HG02870 (cell line): ENCODE data around the gene SMIM3.

Experiments used
- ATAC-seq: cut with Tn5 transposase; IDR thresholded peaks from one replicate; pipeline ENCODE4 v1.9.1; 2021; ENCODE audit warnings: mild to moderate bottlenecking, moderate library complexity; ENCODE audit not compliant: unreplicated experiment

SMIM3 gene

DNA sequence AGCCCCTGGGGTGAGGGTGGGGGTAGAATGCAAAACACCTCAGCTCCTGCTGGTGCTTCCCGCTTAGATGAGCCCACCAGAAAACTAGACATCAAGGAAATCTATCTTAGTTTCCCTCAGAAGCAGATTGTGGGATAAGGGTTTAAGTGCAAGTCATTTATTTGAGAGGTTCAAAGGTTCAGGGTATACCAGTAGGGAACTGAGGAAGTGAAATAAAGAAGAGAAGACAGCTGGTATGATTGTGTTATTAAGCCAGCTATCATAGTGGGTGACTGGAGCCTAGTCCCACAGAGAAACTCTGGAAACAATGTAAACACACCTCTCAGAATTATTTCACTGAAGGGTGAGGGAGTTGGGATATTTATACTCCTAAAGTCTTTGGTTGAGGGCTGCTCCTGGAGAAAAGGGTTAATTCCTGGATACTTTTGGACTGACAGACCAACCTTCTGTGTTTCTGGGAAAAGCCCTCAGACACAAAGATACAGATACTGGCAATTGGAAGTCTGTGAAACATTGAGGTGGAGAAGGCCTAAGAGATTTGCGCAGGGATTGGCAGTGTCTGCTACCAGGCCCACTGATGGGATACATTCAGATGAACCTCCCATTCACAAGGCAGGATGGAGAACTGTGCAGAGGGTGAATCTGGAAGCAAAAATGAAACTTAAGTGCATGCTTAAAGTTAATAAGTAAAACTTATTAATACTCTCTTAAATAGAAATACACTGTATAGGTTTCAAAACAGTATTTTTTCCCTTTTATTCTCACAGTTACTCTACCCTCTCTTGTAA is 13.4 kb upstream of the SMIM3 start:
- ATAC-seq, result no peak

GRCh38 chr5:150765799-150766169 is 12.8 kb upstream of the SMIM3 start:
- ATAC-seq, result no peak

DNA sequence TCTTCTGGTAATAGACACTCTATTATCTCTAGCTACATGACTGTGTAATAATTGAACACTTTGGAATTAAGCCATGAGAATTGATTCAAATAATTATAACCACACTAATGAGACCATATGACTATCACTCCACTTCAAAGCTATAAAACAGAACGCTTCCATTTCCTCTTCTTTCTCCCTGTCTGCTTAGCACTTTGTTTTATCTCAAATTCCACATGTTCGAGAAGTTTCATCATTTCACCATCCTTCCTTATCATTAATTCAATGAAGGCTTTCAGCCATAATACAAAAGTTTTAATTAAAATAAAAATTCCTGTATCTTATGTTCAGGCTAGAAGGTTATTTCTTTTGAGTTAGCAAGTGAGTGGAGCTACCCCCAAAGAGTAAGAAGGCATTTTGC is 12.3 kb upstream of the SMIM3 start:
- ATAC-seq, result no peak

GRCh38 chr5:150771034-150771795 is 7.3 kb upstream of the SMIM3 start:
- ATAC-seq, result no peak

DNA sequence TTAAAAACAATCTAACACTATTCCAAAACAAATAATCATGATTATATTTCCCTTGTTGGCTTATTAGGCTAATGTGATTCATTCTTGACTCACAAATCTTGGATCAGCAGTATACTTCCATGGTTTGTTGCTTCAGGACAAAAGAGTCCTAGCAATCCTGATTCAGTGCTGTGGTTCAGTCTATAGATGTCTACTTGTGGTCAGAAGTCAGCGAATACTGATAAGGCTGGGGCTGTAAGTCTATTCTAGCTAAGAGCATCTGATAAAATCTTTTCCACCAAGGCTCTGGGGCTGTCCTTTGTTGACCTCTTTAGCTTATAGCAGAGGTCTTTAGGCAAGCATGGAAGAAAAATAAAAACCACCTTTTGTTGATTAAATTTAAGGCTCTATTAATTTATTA is 4.4 kb upstream of the SMIM3 start:
- ATAC-seq, result no peak

- no peak for ATAC-seq
Observed at GRCh38 chr5:150777685-150778084, 872 bp upstream of the SMIM3 start.

DNA sequence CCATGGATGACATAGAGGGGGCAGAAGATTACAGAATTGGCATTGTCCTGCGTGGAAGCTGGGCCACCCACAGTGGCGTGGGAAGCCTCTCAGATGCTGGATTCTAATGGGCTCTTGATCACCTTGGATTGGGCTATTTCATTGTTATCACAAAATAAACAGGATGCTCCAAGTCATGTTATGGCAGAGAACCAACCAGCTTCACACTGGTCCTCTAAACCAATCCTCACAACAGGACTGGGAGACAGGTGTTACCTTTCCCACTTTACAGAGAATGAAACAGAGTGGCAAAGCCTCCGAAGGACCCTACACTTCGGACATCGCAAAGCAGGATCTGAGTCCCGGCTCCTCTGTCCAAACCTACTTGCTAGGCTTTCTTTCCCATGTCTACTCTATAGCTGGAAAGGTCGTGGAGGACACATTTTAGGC is 455 bp upstream of the SMIM3 start:
- no peak for ATAC-seq

DNA sequence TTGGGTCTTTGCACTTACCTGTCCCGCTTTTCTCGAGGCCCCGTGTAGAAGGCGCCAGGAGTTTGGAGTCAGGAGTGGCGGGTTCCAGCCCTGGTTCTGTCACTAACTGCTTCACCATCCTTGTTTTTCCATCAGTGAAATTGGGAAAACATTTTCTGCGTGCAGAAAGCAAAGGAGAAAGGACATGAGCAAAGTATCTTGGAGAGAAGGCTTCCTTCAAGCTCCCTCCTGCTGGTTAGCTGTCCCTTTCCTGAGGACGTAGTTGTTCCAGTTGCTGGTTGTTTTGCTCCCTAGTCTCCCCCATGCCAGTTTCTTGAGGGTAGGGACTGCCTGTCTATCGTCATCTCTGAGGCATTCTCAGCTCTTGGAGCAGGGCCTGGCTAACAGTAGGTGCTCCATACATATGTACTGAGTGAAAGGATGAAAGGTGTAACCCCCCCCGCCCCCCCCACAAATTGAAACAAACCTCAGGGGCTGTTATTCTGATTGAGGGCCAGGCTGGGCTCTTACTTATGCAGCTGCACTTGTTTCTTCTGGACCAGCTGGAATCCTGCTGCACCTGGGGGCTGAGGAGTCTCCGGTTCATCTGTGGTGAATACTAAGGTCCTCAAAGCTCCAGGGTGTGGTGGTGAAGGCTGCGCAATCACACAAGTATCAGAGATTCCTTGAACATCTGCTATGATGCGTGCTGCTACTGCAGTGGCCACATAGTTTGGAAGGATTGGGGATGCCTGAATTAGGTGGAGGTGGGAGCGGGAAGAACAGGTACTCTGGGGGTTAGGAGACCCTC is 1.0 kb downstream of the SMIM3 start:
- ATAC-seq, result peak; percentile 8

GRCh38 chr5:150780187-150780692 is 1.7 kb downstream of the SMIM3 start:
- ATAC-seq, result peak; percentile 62

DNA sequence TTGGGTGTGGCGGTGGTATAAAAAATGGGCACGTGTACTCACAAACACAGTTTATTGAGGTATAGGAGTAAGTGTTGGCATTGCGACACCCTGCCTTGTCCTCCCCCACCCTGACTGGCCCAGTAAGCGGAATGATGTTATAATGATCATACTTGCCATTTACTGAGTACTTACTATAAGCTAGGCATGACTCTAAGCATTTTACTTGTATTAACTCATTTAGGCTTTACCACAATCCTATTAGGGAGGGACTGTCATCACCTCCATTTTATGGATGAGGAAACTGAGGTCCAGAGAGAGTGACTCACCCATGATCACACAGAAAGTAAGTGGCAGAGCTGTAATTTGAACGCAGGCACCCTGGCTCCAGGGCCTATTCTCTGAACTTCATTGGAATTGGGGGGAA is 2.3 kb downstream of the SMIM3 start:
- no peak for ATAC-seq

DNA sequence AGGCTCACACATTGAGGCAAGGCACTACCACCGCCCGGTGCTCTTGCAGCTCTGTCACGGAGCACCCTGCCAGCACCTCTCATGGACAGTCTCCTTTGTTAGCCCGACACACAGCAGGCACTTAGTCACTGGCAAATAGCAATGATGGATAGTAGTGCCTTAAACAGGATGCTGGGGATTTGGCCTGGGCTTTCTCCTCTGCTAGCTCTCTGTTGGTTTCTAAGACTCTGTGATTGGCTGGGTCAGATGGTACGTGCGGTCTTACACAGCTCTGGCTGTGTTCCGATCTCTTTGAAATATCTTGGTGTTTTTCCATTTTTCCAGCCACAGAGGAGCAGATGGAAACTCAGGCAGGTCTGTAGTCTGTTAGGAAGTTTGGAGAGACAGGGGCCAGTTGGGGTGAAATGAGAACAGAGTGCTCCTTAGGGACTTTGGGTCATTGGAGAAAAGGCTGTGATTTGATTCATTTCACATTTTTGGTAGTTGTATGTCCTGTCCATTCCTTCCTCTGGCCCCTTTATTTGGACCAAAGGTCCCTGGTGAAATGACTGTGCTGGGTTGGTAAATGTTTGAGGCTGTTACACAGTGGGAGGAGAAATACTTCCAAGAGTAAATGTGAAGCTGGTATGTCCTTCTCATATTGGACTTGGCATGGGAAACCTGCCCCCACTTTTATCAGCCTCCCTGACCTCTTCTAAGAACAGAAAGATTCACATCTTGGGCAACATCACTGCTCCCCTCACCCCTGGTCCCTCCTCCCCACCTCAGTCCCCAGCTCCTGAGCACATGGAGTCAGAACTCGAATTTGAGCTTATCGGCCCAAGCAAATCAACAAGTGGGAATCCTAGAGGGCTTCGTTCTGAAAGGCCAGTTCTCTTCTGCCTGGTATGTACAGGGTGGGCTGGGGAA is 3.4 kb downstream of the SMIM3 start:
- no peak for ATAC-seq

DNA sequence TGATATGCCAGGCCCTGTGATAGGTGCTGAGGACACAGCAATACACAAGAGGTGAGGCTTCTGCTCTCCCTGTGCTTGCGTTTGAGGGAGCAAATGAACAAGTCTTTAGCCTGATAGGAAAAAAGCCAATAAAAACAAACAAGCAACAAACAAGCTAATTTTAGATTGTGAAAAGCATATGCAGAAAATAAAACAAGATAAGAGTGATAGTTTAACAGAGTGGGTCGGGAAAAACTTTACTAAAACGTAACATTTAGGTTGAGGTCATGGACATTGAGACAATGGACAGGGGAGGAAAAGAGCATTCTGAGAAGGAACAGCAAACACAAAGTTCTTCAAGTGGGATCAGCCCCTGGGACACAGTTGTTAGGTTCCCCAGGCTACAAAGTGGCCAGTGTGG is 4.3 kb downstream of the SMIM3 start:
- ATAC-seq, result no peak

- peak; percentile 38 for ATAC-seq
Observed at GRCh38 chr5:150783422-150783928, 4.9 kb downstream of the SMIM3 start.

- no peak for ATAC-seq
Observed at GRCh38 chr5:150785950-150786349, 7.4 kb downstream of the SMIM3 start.

- ATAC-seq, result no peak
Observed at GRCh38 chr5:150786876-150787275, 8.3 kb downstream of the SMIM3 start.

DNA sequence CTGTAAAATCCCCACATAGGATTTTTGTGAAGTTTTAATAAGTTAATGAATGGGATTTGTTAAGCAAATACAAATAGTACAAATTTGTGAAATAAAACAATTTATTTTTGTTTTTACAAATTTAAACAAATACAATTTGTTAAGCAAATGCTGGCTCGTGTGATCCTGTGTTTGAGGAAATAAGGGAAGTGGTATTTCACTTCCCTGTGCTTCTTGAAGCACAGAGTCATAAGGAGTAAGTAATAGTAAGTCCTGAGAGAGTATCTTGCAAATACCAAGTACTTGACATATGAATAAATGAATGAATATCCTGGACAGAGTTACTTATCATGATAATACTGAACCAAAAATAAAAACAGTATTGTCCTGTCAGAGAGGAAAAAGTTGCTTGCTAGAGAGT is 9.1 kb downstream of the SMIM3 start:
- ATAC-seq, result no peak

DNA sequence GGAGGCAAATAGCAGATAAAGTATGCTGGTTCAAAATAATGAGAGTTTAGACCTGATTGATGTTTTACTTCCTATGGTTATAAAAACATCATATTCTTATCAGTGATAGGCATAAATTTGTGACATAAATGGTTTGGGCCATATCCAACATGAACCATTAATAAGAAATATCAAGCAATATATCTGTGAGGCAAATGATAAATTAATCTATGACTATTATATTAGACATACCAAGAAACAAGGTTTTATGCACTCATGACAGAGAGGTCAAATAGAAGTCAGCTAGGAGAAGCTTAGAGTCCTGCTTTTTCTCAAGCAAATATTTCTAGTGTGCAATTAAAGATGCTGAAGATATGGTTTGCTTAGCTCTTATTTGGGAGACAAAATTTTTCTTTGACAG is 10.4 kb downstream of the SMIM3 start:
- no peak for ATAC-seq

DNA sequence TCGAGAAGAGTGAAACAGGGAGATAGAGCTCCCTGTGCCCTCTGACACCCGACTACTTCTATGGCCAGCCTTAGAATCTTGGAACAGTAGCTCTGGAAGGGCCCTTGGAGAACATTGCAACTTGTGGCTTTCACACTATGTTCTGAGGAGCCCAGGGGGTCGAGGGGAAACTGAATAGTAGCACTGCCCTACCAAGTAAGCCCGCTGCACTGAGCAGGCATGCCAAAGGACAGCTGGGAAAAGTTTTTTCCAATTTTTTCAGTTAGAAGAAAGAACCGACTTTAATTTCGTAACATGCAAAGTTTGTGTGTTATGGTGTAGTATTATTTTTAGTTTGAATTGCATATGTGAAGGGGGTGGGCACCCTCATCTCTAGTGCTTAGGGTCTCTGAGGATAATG is 10.9 kb downstream of the SMIM3 start:
- no peak for ATAC-seq

GRCh38 chr5:150789943-150790611 is 11.5 kb downstream of the SMIM3 start:
- ATAC-seq, result peak; percentile 98

DNA sequence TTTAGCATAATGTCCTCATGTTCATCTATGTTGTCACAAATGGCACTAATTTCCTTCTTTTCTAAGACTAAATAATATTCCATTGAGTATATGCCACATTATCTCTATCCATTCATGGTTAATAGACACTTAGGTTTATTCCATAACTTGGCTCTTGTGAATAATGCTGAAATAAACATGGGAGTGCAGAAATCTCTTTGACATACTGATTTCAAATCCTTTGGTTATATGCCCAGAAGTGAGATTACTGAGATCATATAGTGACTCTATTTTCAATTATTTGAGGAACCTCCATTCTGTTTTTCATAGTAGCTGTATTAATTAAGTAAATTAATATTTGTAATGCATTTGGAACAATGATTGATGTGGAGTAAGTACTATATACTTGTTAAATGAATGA is 13.0 kb downstream of the SMIM3 start:
- ATAC-seq, result no peak
